Ovary (tissue), 9 donors: ENCODE data around the gene FGD2. TPM values are rescaled to one million over a fixed set of nuclear protein-coding genes. Genes with fewer than 3 reads are reported as not detected.

Source experiments
- DNase-seq, 5 donors: peaks; one replicate each; pipeline ENCODE4 v3.0.0-alpha.2; 2019 to 2020
- H3K27ac ChIP-seq, 2 donors: fragments of 200-600 bp; one replicate each; pipeline versions ENCODE4 v1.5.1 to v1.8.0; 2019 to 2022
- H3K27me3 ChIP-seq: fragments of 200-600 bp; one replicate; pipeline ENCODE4 v1.8.0; 2022
- H3K36me3 ChIP-seq: fragments of 200-600 bp; sonication (generic); one replicate; pipeline ENCODE4 v1.5.1; 2019
- H3K4me1 ChIP-seq: one replicate; pipeline ENCODE4 v1.8.1; 2013; ENCODE audit warnings: mild to moderate bottlenecking, moderate library complexity; ENCODE audit not compliant: insufficient read depth
- H3K4me3 ChIP-seq: fragments of 200-600 bp; sonication (generic); one replicate; pipeline ENCODE4 v1.5.1; 2017
- H3K9me3 ChIP-seq, 2 donors: fragments of 200-600 bp in 1 of 2; sonication (generic) in 1 of 2; one replicate each; pipeline versions ENCODE4 v1.5.1 to v1.8.1; 2013 to 2019; ENCODE audit warnings: mild to moderate bottlenecking in 1 of 2, moderate library complexity in 1 of 2
- CTCF ChIP-seq, 3 donors: fragments of 450-650 bp in 2 of 3; fragments of 200-600 bp in 1 of 3; IDR thresholded peaks; one replicate each; pipeline versions ENCODE4 v1.5.1 to v1.8.0; 2016 to 2022; ENCODE audit warnings: antibody characterized with exemption in 3 of 3, mild to moderate bottlenecking in 1 of 3
- EP300 ChIP-seq: sonication (generic); formaldehyde crosslinking; IDR thresholded peaks from one replicate; pipeline ENCODE4 v1.6.1; 2017; ENCODE audit warnings: antibody characterized with exemption
- POLR2A ChIP-seq: fragments of 450-650 bp; IDR thresholded peaks from one replicate; pipeline ENCODE4 v1.6.1; 2017; ENCODE audit warnings: antibody characterized with exemption, mild to moderate bottlenecking, moderate library complexity
- WGBS, 3 donors: extraction: QIAGEN DNeasy Blood & Tissue Kit in 1 of 3; methylation state at CpG; one replicate each; pipeline versions ENCODE4 v1.1.5 to v1.1.7; 2013 to 2017; 5-methylcytosine and 5-hydroxymethylcytosine counted together
- intact Hi-C, 4 donors: fragments of 100-400 bp; cut with DNase I; formaldehyde crosslinking; loops; one replicate each; pipeline versions ENCODE4 v1.11.0 to v1.15.1; 2022 to 2023
- polyA plus RNA-seq, 2 donors: library from polyadenylated mRNA; stranded (reverse); fragments of 200-250 nt in 1 of 2; fragments of 350-450 nt in 1 of 2; fragmentation: Illumina TruSeq in 1 of 2; extraction: RNeasy Lipid Tissue Mini Kit (QIAGEN cat#74804) in 1 of 2; gene quantifications; one replicate each; pipeline ENCODE4 v1.2.3, GENCODE V29; 2013 to 2014
- total RNA-seq, 7 donors: library from RNA; depleted of rRNA in 2 of 7; stranded (reverse); fragments of >200 nt in 2 of 7; fragmentation: NEBNext Ultra II Directional in 3 of 7; extraction: Animal tissue kit (Norgen Biotek cat#: 25700) in 3 of 7; gene quantifications; one replicate each; pipeline versions ENCODE4 v1.1.0 to v1.2.4, GENCODE V29; 2016 to 2023
- donor health status: DM: no; HTN: no; CAD: no; lungs with moderate emphysema.
- donor health status: DM: no; HTN: no; CAD: no.
- donor health status: Bipolar disorder and iron deficiency.
- donor health status: DM: yes; HTN: yes; CAD: no.
- donor health status: DM: no; HTN: no; CAD: no.
- donor health status: DM: yes; HTN: yes; CAD: no.

Gene FGD2
- total and polyA plus RNA-seq, 9 donors, result 2.3 to 13.6 (median 4.1) TPM

DNA sequence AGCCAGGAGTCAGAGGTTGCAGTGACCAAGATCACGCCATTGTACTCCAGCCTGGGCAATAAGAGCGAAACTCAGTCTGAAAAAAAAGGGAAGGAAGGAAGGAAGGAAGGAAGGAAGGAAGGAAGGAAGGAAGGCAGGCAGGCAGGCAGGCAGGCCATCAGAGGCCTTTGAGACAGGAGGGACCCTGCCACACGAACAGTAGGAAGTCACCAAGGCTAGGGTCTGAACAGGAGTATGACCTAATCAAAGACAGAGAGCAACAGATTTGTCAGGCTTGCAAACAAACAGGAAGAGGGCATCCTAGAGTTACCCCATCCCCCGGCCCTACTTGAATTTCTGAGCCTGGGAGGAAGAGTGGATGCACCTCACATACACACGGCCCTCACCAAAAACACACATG is 67.1 kb downstream of the FGD2 start:
- TF ChIP-seq EP300 (no peak), CTCF (IDR thresholded peaks at IDR 0.05) (no peak), POLR2A (no peak)
- Histone ChIP-seq H3K4me3 (no peak overlapping the region), H3K27me3 (no peaks in the 10 kb centered on the region), H3K27ac (no peak overlapping the region), H3K9me3 (no peaks in the 10 kb centered on the region), H3K36me3 (no peaks in the 10 kb centered on the region), H3K4me1 (peaks cover under 1% of the 10 kb centered on the region)
- 90 to 92% (median 92%) methylated on average over 5 of the region's 5 CpGs for WGBS, 3 donors
- intact Hi-C loops, result no loop called here
- no peak for DNase-seq

GRCh38 chr6:37074053-37074827 is 68.8 kb downstream of the FGD2 start:
- Histone ChIP-seq H3K4me3 (no peak overlapping the region), H3K27ac (no peak overlapping the region), H3K9me3 (no peaks in the 10 kb centered on the region), H3K4me1 (peaks cover 3% of the 10 kb centered on the region), H3K27me3 (no peaks in the 10 kb centered on the region), H3K36me3 (no peaks in the 10 kb centered on the region)
- WGBS, 3 donors, result 73 to 84% (median 81%) methylated on average over 12 of the region's 12 CpGs
- peak in 2 of 5 donors; percentile 43 to 70 for DNase-seq
- intact Hi-C loops, result no loop called here
- TF ChIP-seq POLR2A (no peak), CTCF (IDR thresholded peaks at IDR 0.05) (no peak), EP300 (peak; percentile 89)

- intact Hi-C loops, result no loop called here
- Histone ChIP-seq H3K36me3 (no peaks in the 10 kb centered on the region), H3K27ac (peak overlapping the region in 1 of 2 donors; percentile 25), H3K27me3 (no peaks in the 10 kb centered on the region), H3K4me3 (no peak overlapping the region), H3K4me1 (peaks cover 3% of the 10 kb centered on the region), H3K9me3 (no peaks in the 10 kb centered on the region)
- TF ChIP-seq CTCF (IDR thresholded peaks at IDR 0.05) (no peak), EP300 (no peak)
- WGBS, 3 donors, result 26 to 37% (median 31%) methylated on average over 11 of the region's 11 CpGs
- DNase-seq, result no peak
Measured at GRCh38 chr6:37077191-37077904, 71.9 kb downstream of the FGD2 start.

DNA sequence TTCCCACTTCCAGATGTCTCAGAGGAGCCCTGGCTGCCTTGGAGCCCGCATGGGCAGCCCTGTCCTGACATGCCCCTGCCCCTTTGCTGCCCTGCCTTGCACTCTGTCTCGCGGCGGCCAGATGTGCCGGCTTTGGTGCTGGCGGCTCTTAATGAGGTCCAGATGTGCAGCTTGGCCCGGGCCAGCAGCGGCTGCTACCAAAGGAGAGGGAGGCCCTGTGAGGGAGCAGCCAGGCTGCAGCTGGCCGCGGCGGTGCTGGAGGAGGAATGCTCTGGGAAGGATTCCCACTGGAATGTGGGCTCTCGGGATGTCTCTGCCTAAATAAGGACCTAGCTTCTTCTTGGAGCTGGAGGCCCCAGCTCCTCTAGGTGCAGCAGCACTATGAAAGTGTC is 72.4 kb downstream of the FGD2 start:
- Histone ChIP-seq H3K4me3 (no peak overlapping the region), H3K27ac (peak overlapping the region in 1 of 2 donors; percentile 25), H3K27me3 (no peaks in the 10 kb centered on the region), H3K36me3 (no peaks in the 10 kb centered on the region), H3K9me3 (no peaks in the 10 kb centered on the region), H3K4me1 (peaks cover 3% of the 10 kb centered on the region)
- DNase-seq, result peak; percentile 86 to 94 (median 90)
- intact Hi-C loops, result no loop called here
- 2 to 12% (median 9%) methylated on average over 12 of the region's 12 CpGs for WGBS, 3 donors
- no peak for TF ChIP-seq POLR2A
- TF ChIP-seq EP300, result no peak
- TF ChIP-seq CTCF (IDR thresholded peaks at IDR 0.05), result no peak

Other genes with a start within 250 kb of the FGD2 start
- 10 to 100 TPM in 2 of 7 donors, 1 to 10 TPM in 5; 1.4 to 22.1 (median 7.8) TPM for gene CPNE5, start 166.2 kb upstream of the FGD2 start, total RNA-seq
- 1 to 10 TPM; 1.8 to 5.3 TPM for gene CPNE5, start 166.2 kb upstream of the FGD2 start, polyA plus RNA-seq
- 10 to 100 TPM; 11.6 to 31.0 (median 21.2) TPM for gene PPIL1, start 130.9 kb upstream of the FGD2 start, total RNA-seq
- gene PPIL1, start 130.9 kb upstream of the FGD2 start, polyA plus RNA-seq, result 10 to 100 TPM; 10.7 to 38.4 TPM
- 10 to 100 TPM; 23.1 to 73.8 (median 62.2) TPM for gene C6orf89, start 119.7 kb upstream of the FGD2 start, total RNA-seq
- 100 to 1,000 TPM in 1 of 2 donors, 10 to 100 TPM in 1; 32.9 to 102 TPM for gene C6orf89, start 119.7 kb upstream of the FGD2 start, polyA plus RNA-seq
- gene PI16, start 50.9 kb upstream of the FGD2 start, total RNA-seq, result 1 to 10 TPM in 4 of 7 donors, under 1 TPM in 2, not detected in 1; 0.12 to 3.4 (median 2.1) TPM
- 10 to 100 TPM in 1 of 2 donors, 1 to 10 TPM in 1; 7.7 to 43.1 TPM for gene PI16, start 50.9 kb upstream of the FGD2 start, polyA plus RNA-seq
- gene MTCH1, start 19.5 kb upstream of the FGD2 start, total RNA-seq, result 100 to 1,000 TPM; 127 to 223 (median 186) TPM
- gene MTCH1, start 19.5 kb upstream of the FGD2 start, polyA plus RNA-seq, result 100 to 1,000 TPM; 114 to 164 TPM
- gene PIM1, start 164.5 kb downstream of the FGD2 start, total RNA-seq, result 100 to 1,000 TPM in 1 of 7 donors, 10 to 100 TPM in 6; 41.4 to 135 (median 64.9) TPM
- gene PIM1, start 164.5 kb downstream of the FGD2 start, polyA plus RNA-seq, result 10 to 100 TPM; 34.2 to 70.0 TPM